Gastrocnemius medialis (tissue), 4 donors: ENCODE measurements around the gene OR10A3.
"Not testable (repeated sequence)": the region's sequence is repeated elsewhere in the genome, so short reads cannot be mapped to it uniquely, and the experiment has no call there.

Experiments used
- POLR2A ChIP-seq, 2 donors: fragments of 450-650 bp; IDR thresholded peaks; one replicate each; pipeline ENCODE4 v1.6.1; 2017; ENCODE audit warnings: antibody characterized with exemption in 2 of 2, mild to moderate bottlenecking in 2 of 2, moderate library complexity in 2 of 2
- TF ChIP-seq, protein P1 (sequence below), 5 experiments: fragments of 450-650 bp in 3 of 5; fragments of 200-600 bp in 2 of 5; sonication (generic) in 2 of 5; IDR thresholded peaks in 4 of 5; conservative IDR thresholded peaks in 1 of 5; 1 replicate in 4 of 5; 2 replicates in 1 of 5; pipeline ENCODE4 v1.5.1; 2016 to 2019; ENCODE audit warnings: antibody characterized with exemption in 5 of 5, mild to moderate bottlenecking in 3 of 5, moderate library complexity in 3 of 5

GRCh38 chr11:7987560-7987883, 46.0 kb upstream of the OR10A3 start:
- TF ChIP-seq POLR2A (IDR thresholded peaks at IDR 0.05): not testable (repeated sequence)
- TF ChIP-seq, protein P1, sequence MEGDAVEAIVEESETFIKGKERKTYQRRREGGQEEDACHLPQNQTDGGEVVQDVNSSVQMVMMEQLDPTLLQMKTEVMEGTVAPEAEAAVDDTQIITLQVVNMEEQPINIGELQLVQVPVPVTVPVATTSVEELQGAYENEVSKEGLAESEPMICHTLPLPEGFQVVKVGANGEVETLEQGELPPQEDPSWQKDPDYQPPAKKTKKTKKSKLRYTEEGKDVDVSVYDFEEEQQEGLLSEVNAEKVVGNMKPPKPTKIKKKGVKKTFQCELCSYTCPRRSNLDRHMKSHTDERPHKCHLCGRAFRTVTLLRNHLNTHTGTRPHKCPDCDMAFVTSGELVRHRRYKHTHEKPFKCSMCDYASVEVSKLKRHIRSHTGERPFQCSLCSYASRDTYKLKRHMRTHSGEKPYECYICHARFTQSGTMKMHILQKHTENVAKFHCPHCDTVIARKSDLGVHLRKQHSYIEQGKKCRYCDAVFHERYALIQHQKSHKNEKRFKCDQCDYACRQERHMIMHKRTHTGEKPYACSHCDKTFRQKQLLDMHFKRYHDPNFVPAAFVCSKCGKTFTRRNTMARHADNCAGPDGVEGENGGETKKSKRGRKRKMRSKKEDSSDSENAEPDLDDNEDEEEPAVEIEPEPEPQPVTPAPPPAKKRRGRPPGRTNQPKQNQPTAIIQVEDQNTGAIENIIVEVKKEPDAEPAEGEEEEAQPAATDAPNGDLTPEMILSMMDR (IDR thresholded peaks at IDR 0.05 in 4 of 5, conservative IDR thresholded peaks at IDR 0.05 in 1 of 5): not testable (repeated sequence)
